GM21360 (cell line): ENCODE results near the gene KCNJ1.
A peak's percentile ranks its signal among the peaks of the same experiment; 100 is the strongest.

Experiments
- ATAC-seq: cut with Tn5 transposase; IDR thresholded peaks from one replicate; pipeline ENCODE4 v1.9.1; 2021; ENCODE audit warnings: mild to moderate bottlenecking, moderate library complexity; ENCODE audit not compliant: unreplicated experiment

Gene KCNJ1

GRCh38 chr11:128901653-128902514 lies 34.8 kb upstream of the KCNJ1 start:
- no peak for ATAC-seq

GRCh38 chr11:128900468-128900867 lies 33.4 kb upstream of the KCNJ1 start:
- no peak for ATAC-seq

GRCh38 chr11:128898580-128899344 lies 31.7 kb upstream of the KCNJ1 start:
- no peak for ATAC-seq

- no peak for ATAC-seq
These were observed 30.7 kb upstream of the KCNJ1 start for GRCh38 chr11:128897826-128898225.

GRCh38 chr11:128896356-128896755 lies 29.3 kb upstream of the KCNJ1 start:
- no peak for ATAC-seq

GRCh38 chr11:128895526-128895925 lies 28.4 kb upstream of the KCNJ1 start:
- ATAC-seq, result no peak

- no peak for ATAC-seq
These were observed 27.6 kb upstream of the KCNJ1 start for GRCh38 chr11:128894685-128895084.

GRCh38 chr11:128894286-128894681 lies 27.2 kb upstream of the KCNJ1 start:
- no peak for ATAC-seq

GRCh38 chr11:128893578-128894285 lies 26.6 kb upstream of the KCNJ1 start:
- ATAC-seq, result peak; percentile 68

- no peak for ATAC-seq
These were observed 25.9 kb upstream of the KCNJ1 start for GRCh38 chr11:128892866-128893565.

GRCh38 chr11:128891913-128892398 lies 24.9 kb upstream of the KCNJ1 start:
- ATAC-seq, result no peak

- no peak for ATAC-seq
These were observed 23.7 kb upstream of the KCNJ1 start, which contains the start of gene KCNJ5 for GRCh38 chr11:128890543-128891368. TSS of gene KCNJ5 (plus strand) at chr11:128891356. CDS start at chr11:128911274, 19,918 bp downstream.

GRCh38 chr11:128890216-128890542 lies 23.1 kb upstream of the KCNJ1 start:
- no peak for ATAC-seq

- no peak for ATAC-seq
These were observed 22.6 kb upstream of the KCNJ1 start for GRCh38 chr11:128889657-128890213.

GRCh38 chr11:128888034-128888985 lies 21.2 kb upstream of the KCNJ1 start:
- no peak for ATAC-seq

GRCh38 chr11:128886406-128887124 lies 19.5 kb upstream of the KCNJ1 start:
- no peak for ATAC-seq

- ATAC-seq, result peak; percentile 80
These were observed 17.7 kb upstream of the KCNJ1 start for GRCh38 chr11:128884703-128885338.
